Right lobe of liver (tissue), 4 donors: ENCODE measurements around the gene SLC4A4.

Experiments
- CTCF ChIP-seq, 4 donors: fragments of 200-600 bp in 3 of 4; fragments of 450-650 bp in 1 of 4; IDR thresholded peaks; one replicate each; pipeline versions ENCODE4 v1.5.1 to v1.8.0; 2016 to 2022; ENCODE audit warnings: antibody characterized with exemption in 4 of 4, mild to moderate bottlenecking in 2 of 4
- POLR2A ChIP-seq: fragments of 450-650 bp; IDR thresholded peaks from one replicate; pipeline ENCODE4 v1.6.1; 2017; ENCODE audit warnings: antibody characterized with exemption, mild to moderate bottlenecking
- donor health status: DM: no; HTN: no; CAD: no.
- donor health status: DM: no; HTN: no; CAD: no.
- donor health status: DM: no; HTN: yes; CAD: no.

- TF ChIP-seq CTCF (IDR thresholded peaks at IDR 0.05) (no peak), POLR2A (no peak)
Observed at GRCh38 chr4:71474731-71475130, 135.9 kb downstream of the SLC4A4 start.
